GM12878 (cell line): ENCODE data around the gene MAN2A1. TPM values are rescaled to one million over a fixed set of nuclear protein-coding genes. Genes with fewer than 3 reads are reported as not detected.

Experiments used
- ATAC-seq: fragments of 200-7000 bp; cut with Tn5 transposase; 3 replicates; pipeline ENCODE4 v1.9.1; 2020; ENCODE audit warnings: mild to moderate bottlenecking, moderate library complexity
- BruUV-seq: library from RNA; stranded (reverse); fragments of 400-500 nt; replicated peaks from 2 replicates; lab custom pipeline; 2021; lab: Mats Ljungman, UMichigan
- CTCF ChIA-PET: fragments of 300-600 bp; sonication (Branson Sonifier 250); formaldehyde crosslinking; extraction: SDS; loops from one replicate; lab custom pipeline; 2021; ENCODE audit warnings: inconsistent platforms; lab: Yijun Ruan, JAX
- POLR2A ChIA-PET: fragments of 350-600 bp; formaldehyde crosslinking; extraction: SDS; loops from one replicate; lab custom pipeline; 2021; ENCODE audit warnings: inconsistent platforms; lab: Charles Lee
- RAD21 ChIA-PET: fragments of 300-600 bp; sonication (Branson Sonifier 250); formaldehyde crosslinking; loops from one replicate; lab custom pipeline; 2023; ENCODE audit warnings: antibody characterized with exemption; ENCODE audit not compliant: unreplicated experiment; lab: Charles Lee
- SMC1A ChIA-PET: fragments of 300-600 bp; sonication (Branson Sonifier 250); formaldehyde crosslinking; loops from one replicate; lab custom pipeline; 2023; ENCODE audit not compliant: unreplicated experiment, uncharacterized antibody; lab: Charles Lee
- DNase-seq: peaks from one replicate; pipeline ENCODE4 v3.0.0-alpha.2; 2011; ENCODE audit warnings: low read depth, low spot score
- FAIRE-seq: peaks from 3 replicates; lab custom pipeline; 2011; peaks lifted over from hg19 to GRCh38; lab: Jason Lieb, UNC
- H2AFZ ChIP-seq: 2 replicates; pipeline ENCODE4 v1.6.0; 2011; ENCODE audit warnings: low read depth, low read length, control low read depth; ENCODE audit not compliant: control insufficient read depth
- H3K27ac ChIP-seq: 2 replicates; pipeline ENCODE4 v1.5.1; 2011; ENCODE audit warnings: control low read depth; ENCODE audit not compliant: control insufficient read depth, insufficient read depth
- H3K27me3 ChIP-seq, 2 experiments: replicated peaks in 1 of 2; 2 replicates each; pipeline versions ENCODE4 v1.6.0 to v1.6.1; 2011; ENCODE audit warnings: low read length in 1 of 2; ENCODE audit not compliant: control insufficient read depth in 2 of 2, insufficient read depth in 2 of 2
- H3K36me3 ChIP-seq, 2 experiments: 2 replicates each; pipeline ENCODE4 v1.5.1; 2011; ENCODE audit warnings: low read length in 1 of 2; ENCODE audit not compliant: control insufficient read depth in 2 of 2, insufficient read depth in 2 of 2
- H3K4me1 ChIP-seq: 2 replicates; pipeline ENCODE4 v1.6.1; 2011; ENCODE audit warnings: mild to moderate bottlenecking, low read length, moderate library complexity, mixed read lengths; ENCODE audit not compliant: control insufficient read depth, insufficient read depth
- H3K4me2 ChIP-seq: 2 replicates; pipeline ENCODE4 v1.6.0; 2011; ENCODE audit warnings: control low read depth; ENCODE audit not compliant: control insufficient read depth, insufficient read depth
- H3K4me3 ChIP-seq: fragments of 200-600 bp; sonication (generic); 2 replicates; pipeline ENCODE4 v1.5.1; 2016
- H3K79me2 ChIP-seq: 2 replicates; pipeline ENCODE4 v1.6.0; 2011; ENCODE audit warnings: low read length; ENCODE audit not compliant: control insufficient read depth, insufficient read depth
- H3K9ac ChIP-seq: 2 replicates; pipeline ENCODE4 v1.8.0; 2011; ENCODE audit warnings: low read length, control low read depth, mixed read lengths; ENCODE audit not compliant: control insufficient read depth, insufficient read depth
- H3K9me3 ChIP-seq: replicated peaks from 3 replicates; pipeline ENCODE4 v1.5.1; 2011; ENCODE audit warnings: mild to moderate bottlenecking, low read length; ENCODE audit not compliant: control insufficient read depth, insufficient read depth
- H4K20me1 ChIP-seq: 2 replicates; pipeline ENCODE4 v1.6.0; 2011; ENCODE audit not compliant: control insufficient read depth, insufficient read depth
- CEBPB ChIP-seq, 2 experiments: fragments of 150-350 bp in 1 of 2; IDR thresholded peaks; 2 replicates each; pipeline ENCODE4 v1.6.1; 2012 to 2014; ENCODE audit warnings: low read depth in 2 of 2, low read length in 2 of 2, borderline replicate concordance in 1 of 2, inconsistent platforms in 1 of 2
- POU2F2 ChIP-seq: IDR thresholded peaks from 3 replicates; pipeline ENCODE4 v1.6.1; 2011; ENCODE audit warnings: low read depth, mild to moderate bottlenecking, low read length, borderline replicate concordance
- ZZZ3 ChIP-seq: IDR thresholded peaks from 2 replicates; pipeline ENCODE4 v1.6.1; 2011; ENCODE audit warnings: low read depth; ENCODE audit not compliant: control insufficient read depth, insufficient read length
- WGBS: methylation state at CpG from one replicate; pipeline ENCODE4 v1.1.6; 2016; ENCODE audit warnings: low lambda C conversion rate; ENCODE audit not compliant: insufficient replicate concordance, insufficient coverage; ENCODE audit errors: missing lambda C conversion rate; 5-methylcytosine and 5-hydroxymethylcytosine counted together
- in situ Hi-C: fragments of 300-500 bp; cut with MboI; formaldehyde crosslinking; loops from 9 replicates; pipeline ENCODE4 v1.14.3; 2018; ENCODE audit warnings: mixed read lengths
- intact Hi-C: fragments of 100-400 bp; cut with micrococcal nuclease; formaldehyde crosslinking; loops from one replicate; pipeline ENCODE4 v1.14.2; 2022; ENCODE audit not compliant: unreplicated experiment
- polyA plus RNA-seq, 11 experiments: library from polyadenylated mRNA; depleted of rRNA in 4 of 11; unstranded in 6 of 11; stranded (reverse) in 5 of 11; fragments of >200 nt; fragmentation: Nextera tagmentation in 4 of 11; fragmentation: Illumina TruSeq in 1 of 11; extraction: Ambion mirVana in 4 of 11; extraction: Trizol in 1 of 11; gene quantifications; 1 replicate in 1 of 11; 2 replicates in 10 of 11; pipeline versions ENCODE4 v1.2.1 to v1.2.3, GENCODE V29; 2011 to 2016; ENCODE audit warnings: inconsistent platforms in 2 of 11, missing spikeins in 2 of 11, low read depth in 1 of 11
- total RNA-seq, 4 experiments: library from RNA; depleted of rRNA in 3 of 4; stranded (reverse); fragments of >200 nt in 3 of 4; fragmentation: Illumina TruSeq in 1 of 4; extraction: Trizol in 1 of 4; gene quantifications; 2 replicates each; pipeline versions ENCODE4 v1.2.1 to v1.2.3, GENCODE V29; 2013 to 2021
- TF ChIP-seq, protein P1 (sequence below): fragments of 150-350 bp; IDR thresholded peaks from 2 replicates; pipeline ENCODE4 v1.6.1; 2016; ENCODE audit warnings: low read depth, low read length

The MAN2A1 gene
- total and polyA plus RNA-seq, 10 of the 15 experiments (the other 5 are each of a cell fraction or from before 2014, with no cell fraction given), result 4.2 to 27.9 (median 10.5) TPM

DNA sequence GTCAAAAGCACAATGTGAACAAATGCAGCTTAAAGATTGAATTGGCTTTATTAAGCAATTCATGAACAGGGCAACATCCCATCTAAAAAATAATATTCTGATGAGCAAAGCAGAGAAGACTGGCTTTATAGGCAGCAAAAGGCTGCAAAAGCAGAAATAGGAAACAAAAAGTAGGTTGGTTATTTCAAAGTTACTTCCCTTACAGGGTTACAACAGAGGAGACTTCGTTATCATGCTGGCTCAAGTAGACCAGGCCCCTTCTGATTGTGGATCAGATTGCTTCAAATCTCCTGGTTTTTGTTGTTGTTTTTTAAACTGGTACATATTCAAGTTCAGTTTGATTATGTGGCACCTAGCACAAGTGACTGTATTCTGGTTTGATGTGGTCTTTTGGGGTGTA, 73.1 kb downstream of the MAN2A1 start:
- 91% methylated on average over 1 of the region's 1 CpG for WGBS
- H3K9ac ChIP-seq, result no peak overlapping the region
- H3K27me3 ChIP-seq, result no peaks in the 10 kb centered on the region
- H3K9me3 ChIP-seq, result no peaks in the 10 kb centered on the region; the same call in 1 of the 3 replicates
- H3K4me3 ChIP-seq, result no peak overlapping the region
- no peak overlapping the region for H3K27ac ChIP-seq
- H2AFZ ChIP-seq, result no peak overlapping the region
- ChIA-PET CTCF (no interaction called here), POLR2A (no interaction called here), RAD21 (no interaction called here), SMC1A (interaction anchor here (1.0 kb wide), 1 partner anchor 9 kb away, joined by 3 read pairs; no protein-coding TSS in a partner anchor)
- no peaks in the 10 kb centered on the region for H3K79me2 ChIP-seq
- FAIRE-seq (no peak), ATAC-seq (no peak), DNase-seq (no peak)
- no peak for TF ChIP-seq POU2F2
- no peak for TF ChIP-seq ZZZ3
- BruUV-seq, result no TSS peak
- intact Hi-C loops (no loop called here), in situ Hi-C loops (no loop called here)
- H3K4me1 ChIP-seq, result no peaks in the 10 kb centered on the region
- H3K4me2 ChIP-seq, result no peak overlapping the region
- peaks cover 0 to 2% of the 10 kb centered on the region in 2 experiments; a peak in 3 of 4 replicates for H3K36me3 ChIP-seq
- no peaks in the 10 kb centered on the region for H4K20me1 ChIP-seq

GRCh38 chr5:109767184-109767995, 77.7 kb downstream of the MAN2A1 start:
- peaks cover 0 to 2% of the 10 kb centered on the region in 2 experiments; a peak in 3 of 4 replicates for H3K36me3 ChIP-seq
- no peak for FAIRE-seq
- H3K9me3 ChIP-seq, result no peaks in the 10 kb centered on the region; the same call in 2 of the 3 replicates
- intact Hi-C loops (no loop called here), in situ Hi-C loops (no loop called here)
- no TSS peak for BruUV-seq
- H3K9ac ChIP-seq, result no peak overlapping the region
- H4K20me1 ChIP-seq, result no peaks in the 10 kb centered on the region
- TF ChIP-seq CEBPB (IDR thresholded peaks at IDR 0.05; ENCODE audit: borderline replicate concordance in 1 of 2, low read depth in 2 of 2, low read length in 2 of 2), result no peak
- TF ChIP-seq, protein P1, sequence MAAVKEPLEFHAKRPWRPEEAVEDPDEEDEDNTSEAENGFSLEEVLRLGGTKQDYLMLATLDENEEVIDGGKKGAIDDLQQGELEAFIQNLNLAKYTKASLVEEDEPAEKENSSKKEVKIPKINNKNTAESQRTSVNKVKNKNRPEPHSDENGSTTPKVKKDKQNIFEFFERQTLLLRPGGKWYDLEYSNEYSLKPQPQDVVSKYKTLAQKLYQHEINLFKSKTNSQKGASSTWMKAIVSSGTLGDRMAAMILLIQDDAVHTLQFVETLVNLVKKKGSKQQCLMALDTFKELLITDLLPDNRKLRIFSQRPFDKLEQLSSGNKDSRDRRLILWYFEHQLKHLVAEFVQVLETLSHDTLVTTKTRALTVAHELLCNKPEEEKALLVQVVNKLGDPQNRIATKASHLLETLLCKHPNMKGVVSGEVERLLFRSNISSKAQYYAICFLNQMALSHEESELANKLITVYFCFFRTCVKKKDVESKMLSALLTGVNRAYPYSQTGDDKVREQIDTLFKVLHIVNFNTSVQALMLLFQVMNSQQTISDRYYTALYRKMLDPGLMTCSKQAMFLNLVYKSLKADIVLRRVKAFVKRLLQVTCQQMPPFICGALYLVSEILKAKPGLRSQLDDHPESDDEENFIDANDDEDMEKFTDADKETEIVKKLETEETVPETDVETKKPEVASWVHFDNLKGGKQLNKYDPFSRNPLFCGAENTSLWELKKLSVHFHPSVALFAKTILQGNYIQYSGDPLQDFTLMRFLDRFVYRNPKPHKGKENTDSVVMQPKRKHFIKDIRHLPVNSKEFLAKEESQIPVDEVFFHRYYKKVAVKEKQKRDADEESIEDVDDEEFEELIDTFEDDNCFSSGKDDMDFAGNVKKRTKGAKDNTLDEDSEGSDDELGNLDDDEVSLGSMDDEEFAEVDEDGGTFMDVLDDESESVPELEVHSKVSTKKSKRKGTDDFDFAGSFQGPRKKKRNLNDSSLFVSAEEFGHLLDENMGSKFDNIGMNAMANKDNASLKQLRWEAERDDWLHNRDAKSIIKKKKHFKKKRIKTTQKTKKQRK, result no peak
- WGBS, result 82% methylated on average over 4 of the region's 4 CpGs
- no peak overlapping the region for H2AFZ ChIP-seq
- ChIA-PET CTCF (no interaction called here), POLR2A (no interaction called here), RAD21 (no interaction called here), SMC1A (no interaction called here)
- no peak overlapping the region for H3K4me2 ChIP-seq
- no peaks in the 10 kb centered on the region for H3K4me1 ChIP-seq
- DNase-seq, result no peak
- H3K79me2 ChIP-seq, result no peaks in the 10 kb centered on the region
- no peak overlapping the region for H3K4me3 ChIP-seq
- no peaks in the 10 kb centered on the region for H3K27me3 ChIP-seq
- ATAC-seq, result no peak
- H3K27ac ChIP-seq, result no peak overlapping the region
